Stromal cell of bone marrow (primary cell): ENCODE data around the gene EYA2.
"Not testable (repeated sequence)": the region's sequence is repeated elsewhere in the genome, so short reads cannot be mapped to it uniquely, and the experiment has no call there.

Experiments used
- DNase-seq: peaks from one replicate; pipeline ENCODE4 v3.0.0-alpha.2; 2012; ENCODE audit warnings: low read depth

EYA2 gene, protein sequence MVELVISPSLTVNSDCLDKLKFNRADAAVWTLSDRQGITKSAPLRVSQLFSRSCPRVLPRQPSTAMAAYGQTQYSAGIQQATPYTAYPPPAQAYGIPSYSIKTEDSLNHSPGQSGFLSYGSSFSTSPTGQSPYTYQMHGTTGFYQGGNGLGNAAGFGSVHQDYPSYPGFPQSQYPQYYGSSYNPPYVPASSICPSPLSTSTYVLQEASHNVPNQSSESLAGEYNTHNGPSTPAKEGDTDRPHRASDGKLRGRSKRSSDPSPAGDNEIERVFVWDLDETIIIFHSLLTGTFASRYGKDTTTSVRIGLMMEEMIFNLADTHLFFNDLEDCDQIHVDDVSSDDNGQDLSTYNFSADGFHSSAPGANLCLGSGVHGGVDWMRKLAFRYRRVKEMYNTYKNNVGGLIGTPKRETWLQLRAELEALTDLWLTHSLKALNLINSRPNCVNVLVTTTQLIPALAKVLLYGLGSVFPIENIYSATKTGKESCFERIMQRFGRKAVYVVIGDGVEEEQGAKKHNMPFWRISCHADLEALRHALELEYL

DNA sequence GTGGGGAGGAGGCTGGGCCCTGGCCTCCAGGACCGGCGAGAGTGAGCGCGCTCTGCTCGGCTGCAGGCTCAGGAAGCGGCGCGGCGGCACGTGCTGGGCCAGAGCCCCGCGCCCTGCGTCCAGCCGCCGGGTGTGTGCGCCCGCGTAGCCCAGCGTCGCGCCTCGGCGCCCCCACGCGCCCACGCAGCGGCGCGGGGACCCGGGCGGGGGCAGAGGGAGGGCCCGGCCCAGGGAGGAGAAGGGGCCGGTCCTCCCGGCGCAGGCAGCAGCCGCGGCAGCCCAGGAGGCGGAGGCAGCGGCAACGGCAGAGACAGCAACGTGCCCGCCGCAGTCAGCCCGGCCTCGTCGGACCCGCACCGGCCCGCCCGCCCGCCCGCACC, at the start of gene EYA2:
Gene EYA2 (plus strand): TSS at position 265 of the 380 bp plus-strand sequence. CDS start 95,168 bp downstream, outside the sequence.
- no peak for DNase-seq

DNA sequence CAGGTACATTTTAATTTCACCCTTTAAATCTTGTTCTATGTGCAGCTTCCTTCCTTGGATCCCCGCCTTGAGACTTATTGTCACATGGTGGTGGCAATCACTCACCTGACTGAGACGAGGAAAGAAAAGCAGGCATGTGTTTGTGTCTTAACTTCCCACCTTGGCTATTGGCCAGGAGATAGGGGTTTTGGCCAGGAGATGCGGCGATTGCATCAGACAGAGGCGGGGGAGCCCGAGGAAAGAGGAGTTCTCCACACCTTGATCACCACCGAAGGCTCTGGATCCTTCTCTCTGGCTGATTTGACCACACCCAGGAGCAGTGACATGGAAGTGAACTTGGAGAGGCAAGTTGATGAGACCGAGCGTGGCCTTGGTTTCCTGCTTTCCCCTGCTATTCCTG, 49.7 kb upstream of the EYA2 start:
- no peak for DNase-seq

DNA sequence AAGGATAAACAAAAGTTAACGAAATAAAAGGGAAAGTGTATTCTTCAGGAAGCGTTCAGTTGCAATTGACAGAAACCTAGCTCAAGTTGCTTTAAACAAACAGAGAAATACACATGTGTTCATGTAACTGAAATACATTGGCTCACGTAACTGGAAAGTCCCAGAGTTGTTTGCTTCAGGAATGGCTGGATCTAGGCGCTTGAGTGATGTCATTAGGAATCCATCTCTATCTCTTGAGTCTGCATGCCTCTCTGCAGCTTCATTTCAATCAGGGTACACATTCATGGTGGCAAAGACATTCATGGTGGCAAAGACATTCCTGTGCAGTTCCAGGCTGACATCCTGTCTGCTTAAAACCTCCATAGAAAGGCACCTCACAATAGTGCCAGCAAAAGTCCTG, 45.4 kb upstream of the EYA2 start:
- DNase-seq = no peak

DNA sequence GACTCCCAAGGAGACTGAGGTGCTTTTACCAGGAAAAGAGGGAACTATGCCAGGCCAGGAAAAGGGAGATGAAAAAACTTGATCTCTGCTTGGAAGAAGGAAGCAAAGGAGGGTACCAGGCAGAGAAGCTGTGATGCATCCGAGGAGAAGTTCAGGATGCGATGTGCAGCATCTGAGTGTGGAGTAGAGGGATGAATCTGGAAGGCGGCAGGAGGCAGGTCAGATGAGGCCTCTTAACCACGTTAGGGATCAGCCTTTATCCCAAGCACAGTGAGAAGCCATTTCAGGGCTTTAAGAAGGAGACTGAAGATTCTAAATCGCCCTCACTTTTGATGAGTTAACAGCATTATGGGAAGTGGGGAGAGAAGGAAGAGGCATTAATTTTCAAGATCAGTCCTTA, 44.9 kb upstream of the EYA2 start:
- no peak for DNase-seq

DNA sequence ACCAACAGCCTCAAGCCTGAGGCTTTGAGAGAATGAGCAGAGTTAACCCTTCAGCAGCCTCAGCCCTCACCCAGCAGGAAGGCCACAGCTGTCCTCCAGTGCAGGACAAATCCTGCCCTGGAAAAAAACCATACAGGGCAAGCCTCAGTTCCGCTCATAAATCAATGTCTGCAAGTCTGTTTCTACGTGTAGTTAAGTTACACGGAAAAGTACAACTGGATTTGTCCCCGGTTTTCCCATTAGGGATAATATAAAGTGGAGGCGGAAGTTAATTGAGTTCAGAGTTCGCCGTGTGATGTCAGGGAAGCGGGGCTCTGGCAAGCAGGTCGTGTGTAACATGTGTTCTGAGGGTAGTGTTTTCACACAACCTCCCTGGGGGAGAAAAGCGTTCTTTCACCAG, 44.2 kb upstream of the EYA2 start:
- no peak for DNase-seq

DNA sequence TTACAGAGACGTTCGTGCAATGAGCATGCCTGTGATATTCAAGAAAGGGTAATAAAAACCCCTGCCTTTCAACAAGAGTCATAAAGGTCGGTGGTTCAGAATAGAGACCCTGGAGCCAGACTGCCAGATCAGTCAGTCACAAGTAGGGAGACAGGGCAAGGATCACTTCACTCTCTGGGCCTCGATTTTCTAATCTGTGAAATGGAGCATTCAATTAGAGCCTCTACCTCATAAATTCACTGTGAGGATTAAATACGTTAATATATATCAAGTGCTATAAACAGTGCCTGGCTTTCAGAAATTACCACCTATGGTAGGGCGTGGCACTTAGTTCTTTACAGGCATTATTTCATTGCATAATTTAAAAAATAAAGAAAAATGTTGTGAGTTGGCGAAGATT, 43.7 kb upstream of the EYA2 start:
- no peak for DNase-seq

DNA sequence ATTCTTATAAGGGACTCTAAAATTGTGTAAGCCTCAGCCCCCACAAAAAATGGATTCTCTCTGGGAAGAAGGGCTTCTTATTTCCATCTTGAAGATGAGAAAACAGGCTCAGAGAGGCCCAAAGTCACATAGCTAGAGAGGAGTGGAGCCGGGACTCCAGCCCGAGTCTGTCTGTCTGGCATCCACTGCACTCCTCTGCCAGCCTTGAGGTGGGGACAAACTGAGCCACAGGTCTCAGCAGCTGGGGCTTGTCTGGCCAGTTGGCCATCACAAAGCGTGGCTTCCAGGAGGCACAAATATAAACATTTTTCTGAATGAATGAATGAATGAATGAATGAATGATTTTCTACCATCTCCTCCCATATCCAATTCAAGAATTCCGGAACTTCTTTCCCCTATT, 42.9 kb upstream of the EYA2 start:
- no peak for DNase-seq

DNA sequence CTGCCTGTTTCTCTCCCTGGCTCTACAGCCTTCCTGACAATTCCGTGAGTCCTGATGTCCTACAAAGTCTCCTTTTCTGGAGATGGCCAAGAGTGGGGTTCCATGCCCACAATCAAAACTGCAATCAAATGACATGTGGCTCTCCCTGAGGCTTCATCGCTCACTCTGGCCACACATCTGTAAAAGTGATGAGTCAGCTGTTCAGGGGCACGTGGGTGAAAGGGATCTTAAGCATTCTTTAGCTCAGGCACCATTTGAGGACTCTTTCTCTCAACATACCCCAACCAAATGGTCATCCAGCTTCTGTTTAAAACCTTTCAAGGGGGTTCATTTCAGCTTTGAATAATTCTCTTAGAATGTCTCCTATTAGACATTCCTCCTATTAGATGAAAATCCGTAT, 42.3 kb upstream of the EYA2 start:
- DNase-seq = no peak

DNA sequence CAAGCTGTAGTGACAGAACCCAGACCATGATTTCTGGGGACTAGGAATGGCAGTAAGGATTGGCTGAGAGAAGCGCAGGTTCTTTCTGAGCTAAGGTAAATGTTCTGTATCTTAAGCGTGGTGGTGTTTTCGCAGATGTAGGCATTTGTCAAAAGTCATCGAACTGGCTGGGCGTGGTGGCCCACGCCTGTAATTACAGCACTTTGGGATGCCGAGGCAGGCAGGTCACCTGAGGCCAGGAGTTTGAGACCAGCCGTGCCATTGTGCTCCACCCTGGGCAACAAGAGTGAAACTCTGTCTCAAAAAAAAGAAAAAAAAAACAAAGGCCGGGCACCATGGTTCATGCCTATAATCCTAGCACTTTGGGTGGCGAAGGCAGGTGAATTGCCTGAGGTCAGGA, 40.7 kb upstream of the EYA2 start:
- DNase-seq = no peak

DNA sequence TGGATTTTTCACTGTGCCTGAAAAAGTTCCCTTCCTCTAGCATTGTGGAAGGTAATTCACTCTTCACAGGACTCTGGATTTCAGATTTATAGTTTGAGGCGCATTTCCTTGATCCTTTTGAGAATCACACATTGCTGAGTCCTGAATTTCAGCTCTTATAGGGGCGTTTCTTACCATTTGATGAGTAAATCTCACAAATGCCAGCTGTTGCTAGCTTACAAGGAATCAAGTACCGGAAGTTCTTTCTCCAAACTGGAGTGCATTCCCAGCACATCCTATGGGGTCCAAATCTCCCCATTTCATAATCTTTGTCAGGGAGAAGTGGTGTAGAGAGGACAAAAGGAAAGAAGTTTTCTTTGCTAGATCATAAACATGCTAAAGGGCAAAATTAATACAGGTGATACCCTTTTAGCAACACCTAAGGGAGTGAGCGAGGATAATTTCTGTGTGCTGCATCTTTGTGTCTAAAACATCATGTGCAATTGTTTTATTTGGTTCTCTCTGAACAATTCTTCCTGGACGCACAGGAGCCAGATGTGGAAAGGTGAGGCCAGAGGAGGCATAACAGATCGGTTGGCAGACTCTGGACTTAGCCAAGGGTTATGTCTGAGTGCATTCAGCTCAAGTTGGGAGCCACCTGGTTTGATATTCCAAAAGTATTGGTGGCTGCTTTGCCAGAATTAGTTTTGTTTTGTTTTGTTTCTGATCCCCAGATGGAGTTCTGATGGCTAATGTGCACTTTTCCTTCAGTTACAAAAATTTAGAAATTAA, 37.4 kb upstream of the EYA2 start:
- DNase-seq = no peak

DNA sequence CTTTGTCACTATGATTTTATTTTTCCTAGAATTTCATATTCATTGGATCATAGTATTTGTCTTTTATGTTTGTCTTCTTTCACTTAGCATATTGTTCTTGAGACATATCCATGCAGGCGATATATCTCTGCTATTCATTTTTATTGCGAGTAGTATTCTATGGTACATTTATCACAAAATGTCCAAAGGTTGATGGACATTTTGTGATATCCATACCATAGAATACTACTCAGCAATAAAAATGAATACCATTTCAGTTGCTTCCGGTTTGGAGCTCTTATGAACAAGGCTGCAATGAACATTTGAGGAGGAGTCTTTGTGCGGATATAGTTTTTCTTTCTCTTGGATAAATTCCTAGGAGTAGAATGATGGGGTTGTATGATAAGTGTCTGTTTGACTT, 28.8 kb upstream of the EYA2 start:
- DNase-seq = no peak

DNA sequence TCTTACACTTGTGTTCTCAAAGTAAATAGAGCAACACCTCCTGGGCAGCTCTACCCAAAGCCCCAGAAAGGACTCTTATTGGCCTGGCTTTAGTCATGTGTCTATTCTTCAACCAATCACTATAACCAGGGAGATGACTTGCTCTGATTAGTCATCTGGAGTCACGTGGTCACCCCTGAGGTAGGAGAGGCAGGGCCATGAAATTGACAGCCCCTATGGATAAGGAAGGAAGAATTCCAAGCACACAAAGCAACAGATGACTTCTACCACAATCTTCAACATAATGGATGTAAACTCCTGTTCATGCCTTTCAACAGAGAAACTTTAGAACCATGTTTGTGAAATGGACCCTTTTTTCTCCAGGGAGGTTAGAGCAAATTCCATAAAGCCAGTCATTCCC, 24.6 kb upstream of the EYA2 start:
- no peak for DNase-seq

DNA sequence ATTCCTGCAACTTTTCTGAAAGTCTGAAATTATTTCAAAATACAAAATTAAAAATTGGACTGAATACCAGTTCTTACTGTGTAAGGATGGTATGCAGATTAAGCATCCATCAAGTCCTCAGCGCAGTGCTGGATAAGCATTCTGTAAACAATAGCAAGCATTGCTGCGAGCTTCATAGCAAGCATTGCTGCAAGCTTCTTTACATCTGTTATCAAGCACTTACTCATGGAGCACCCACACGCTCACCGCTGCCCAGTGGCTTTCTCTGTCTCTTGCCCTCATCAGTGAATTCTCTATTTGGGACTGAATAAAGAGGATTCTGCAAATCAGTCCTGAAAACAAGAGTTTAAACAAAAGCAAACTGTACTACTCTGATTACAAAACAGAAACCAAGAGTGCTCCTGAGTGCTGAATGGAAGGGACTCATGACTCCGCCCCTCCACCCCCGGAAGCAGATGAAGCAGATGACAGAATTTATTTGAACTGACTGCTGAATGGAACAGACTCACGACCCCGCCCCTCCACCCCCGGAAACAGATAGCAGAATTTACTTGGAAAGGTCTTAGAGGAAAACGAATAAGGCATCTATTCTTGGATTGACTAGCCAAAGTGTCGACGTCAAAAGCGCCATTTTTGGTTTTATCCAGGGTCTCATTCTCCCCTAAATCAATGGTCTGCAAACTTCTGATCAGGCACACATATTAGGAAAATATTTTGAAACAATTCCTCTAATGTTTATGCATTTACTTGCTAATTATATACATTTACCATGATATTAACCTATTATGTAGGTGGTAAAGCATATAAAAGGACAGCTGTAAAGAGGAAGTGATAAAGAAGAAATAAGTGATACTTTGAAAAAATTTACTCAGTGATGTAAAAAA, 22.1 kb upstream of the EYA2 start:
- no peak for DNase-seq

DNA sequence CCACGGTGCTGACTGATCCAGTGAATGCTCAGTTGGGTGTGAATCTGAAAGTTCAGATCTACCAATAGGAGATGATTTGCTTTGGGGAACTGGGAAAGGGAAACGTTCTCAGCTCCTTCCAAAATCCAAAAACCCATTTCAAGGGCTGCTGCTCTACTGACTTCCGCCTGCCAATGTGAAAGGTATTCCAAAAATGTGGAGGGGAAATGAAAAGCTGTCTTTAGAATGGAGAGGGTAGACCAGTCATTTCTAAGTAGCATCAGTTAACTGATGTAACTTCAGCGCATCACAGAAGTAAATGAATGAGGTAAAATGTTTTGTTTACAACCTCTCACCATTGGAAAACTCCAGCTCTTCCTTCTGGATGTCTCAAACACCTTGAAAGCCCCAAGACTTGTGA, 19.6 kb upstream of the EYA2 start:
- no peak for DNase-seq

DNA sequence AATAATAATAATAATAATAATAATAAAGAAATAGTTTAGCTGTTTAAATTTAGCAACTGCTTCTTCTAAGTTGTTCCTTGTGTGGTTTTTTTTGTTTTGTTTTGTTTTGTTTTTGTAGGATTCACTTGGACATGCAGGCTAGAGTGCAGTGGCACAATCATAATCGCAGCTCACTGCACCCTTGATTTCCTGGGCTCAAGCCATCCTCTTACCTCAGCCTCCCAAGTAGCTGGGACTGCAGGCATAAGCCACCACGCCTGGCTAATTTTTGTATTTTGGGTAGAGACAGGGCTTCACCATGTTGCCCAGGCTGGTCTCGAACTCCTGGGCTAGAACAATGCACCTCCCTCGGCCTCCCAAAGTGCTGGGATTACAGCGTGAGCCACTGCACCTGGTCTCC, 15.3 kb upstream of the EYA2 start:
- DNase-seq = no peak

DNA sequence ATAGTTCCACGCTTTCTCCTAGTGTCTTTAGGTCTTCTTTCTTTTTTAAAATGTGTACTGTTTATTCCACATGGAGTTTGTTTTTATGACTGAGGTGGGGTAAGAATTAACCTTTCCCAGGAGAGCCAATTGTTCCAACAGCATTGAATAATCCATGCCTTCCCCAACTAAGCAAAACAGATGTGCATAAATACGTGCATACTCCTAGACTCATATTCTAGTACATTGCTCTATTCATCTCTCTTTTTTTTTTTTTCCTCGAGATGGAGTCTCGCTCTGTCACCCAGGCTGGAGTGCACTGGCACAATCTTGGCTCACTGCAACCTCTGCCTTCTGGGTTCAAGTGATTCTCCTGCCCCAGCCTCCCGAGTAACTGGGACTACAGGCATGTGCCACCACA, 14.7 kb upstream of the EYA2 start:
- not testable (repeated sequence) for DNase-seq

DNA sequence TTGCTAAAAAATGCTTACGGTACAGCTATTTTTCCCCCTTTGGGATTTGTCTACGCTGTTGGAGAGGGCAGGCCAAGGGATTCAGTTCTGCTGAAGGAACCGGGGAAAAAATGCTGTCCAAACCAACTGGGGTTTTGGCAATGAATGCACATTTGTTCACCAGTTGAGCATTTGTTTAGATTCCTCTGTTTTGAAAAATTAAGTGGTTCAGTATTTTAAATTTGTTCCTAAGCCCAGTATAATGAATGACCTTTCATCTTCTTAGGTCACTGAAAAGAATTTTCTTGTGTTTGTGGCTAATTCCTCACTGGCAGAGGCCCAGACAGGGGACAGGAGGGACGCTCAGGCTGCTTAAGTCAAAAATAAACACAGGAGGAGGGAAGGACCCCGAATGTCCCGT, 10.8 kb upstream of the EYA2 start:
- DNase-seq = no peak

DNA sequence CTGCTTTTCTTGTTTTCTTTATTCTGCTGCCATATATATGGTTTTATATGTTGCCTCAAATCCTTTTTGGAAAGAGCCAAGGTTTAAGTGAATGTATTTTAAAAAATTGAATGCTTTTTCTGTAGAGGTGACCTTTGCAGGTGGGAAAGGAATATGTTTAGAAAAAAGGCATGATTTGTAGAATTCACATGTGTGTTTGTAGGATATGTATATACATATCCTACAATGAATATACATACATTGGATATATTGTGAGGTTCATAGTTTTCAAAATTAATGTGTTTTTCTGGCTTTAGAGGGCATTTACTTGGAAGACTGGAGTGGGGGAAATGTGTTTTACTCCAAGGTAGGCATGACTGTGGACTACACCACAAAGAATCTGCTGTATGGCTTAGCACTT, 4.0 kb upstream of the EYA2 start:
- DNase-seq = no peak

DNA sequence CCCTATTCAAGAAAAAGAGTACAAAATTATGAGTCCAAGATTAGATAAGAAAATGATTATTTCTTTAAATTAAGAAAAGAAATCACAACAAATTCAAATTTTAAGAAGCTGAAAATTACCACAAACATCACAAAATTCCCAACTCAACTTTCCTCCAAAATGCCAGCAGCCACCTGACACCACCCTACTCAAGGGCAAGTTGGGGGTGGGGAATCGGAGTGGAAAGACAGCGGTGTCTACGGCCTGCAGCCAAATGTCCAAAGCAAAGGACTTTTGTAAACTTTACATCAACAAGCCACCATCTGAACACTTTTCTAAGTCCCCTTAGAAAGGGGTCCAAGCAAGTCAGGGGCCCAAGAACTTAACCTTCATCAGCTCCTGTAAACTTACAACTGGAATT, 1.6 kb upstream of the EYA2 start:
- DNase-seq = no peak

DNA sequence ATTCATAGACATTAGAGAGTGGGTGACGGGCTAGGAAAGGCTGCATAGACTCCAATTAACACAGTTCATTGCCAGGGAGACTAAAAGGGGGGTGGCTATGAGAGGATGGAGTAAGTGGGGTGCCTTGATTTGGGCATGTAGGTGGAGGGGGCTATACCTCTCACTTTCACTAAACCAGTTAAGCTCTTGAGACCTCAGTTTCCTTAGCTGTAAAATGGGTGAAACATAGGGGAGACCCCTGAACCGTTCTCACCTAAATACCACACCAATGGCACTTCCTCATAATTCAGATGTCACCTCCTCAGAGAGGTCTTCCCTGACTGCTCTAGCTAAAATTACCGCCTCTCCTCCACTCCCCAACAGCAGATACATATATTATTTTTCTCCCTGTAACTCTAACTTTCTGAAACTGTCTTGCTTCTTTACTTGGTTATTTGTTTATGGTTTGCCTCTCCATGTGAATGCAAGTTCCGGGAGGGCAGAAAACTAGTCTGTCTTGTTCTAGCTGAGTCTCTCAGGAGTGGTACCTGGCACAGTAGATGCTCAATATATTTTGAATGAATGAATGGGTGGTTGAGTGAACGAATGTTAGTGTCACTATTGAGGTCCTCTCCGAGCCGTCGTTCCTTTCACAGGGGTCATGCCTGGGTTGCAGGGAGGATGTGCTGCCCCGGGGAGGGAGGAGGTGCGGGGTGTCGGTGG, 615 bp upstream of the EYA2 start:
- DNase-seq = no peak

DNA sequence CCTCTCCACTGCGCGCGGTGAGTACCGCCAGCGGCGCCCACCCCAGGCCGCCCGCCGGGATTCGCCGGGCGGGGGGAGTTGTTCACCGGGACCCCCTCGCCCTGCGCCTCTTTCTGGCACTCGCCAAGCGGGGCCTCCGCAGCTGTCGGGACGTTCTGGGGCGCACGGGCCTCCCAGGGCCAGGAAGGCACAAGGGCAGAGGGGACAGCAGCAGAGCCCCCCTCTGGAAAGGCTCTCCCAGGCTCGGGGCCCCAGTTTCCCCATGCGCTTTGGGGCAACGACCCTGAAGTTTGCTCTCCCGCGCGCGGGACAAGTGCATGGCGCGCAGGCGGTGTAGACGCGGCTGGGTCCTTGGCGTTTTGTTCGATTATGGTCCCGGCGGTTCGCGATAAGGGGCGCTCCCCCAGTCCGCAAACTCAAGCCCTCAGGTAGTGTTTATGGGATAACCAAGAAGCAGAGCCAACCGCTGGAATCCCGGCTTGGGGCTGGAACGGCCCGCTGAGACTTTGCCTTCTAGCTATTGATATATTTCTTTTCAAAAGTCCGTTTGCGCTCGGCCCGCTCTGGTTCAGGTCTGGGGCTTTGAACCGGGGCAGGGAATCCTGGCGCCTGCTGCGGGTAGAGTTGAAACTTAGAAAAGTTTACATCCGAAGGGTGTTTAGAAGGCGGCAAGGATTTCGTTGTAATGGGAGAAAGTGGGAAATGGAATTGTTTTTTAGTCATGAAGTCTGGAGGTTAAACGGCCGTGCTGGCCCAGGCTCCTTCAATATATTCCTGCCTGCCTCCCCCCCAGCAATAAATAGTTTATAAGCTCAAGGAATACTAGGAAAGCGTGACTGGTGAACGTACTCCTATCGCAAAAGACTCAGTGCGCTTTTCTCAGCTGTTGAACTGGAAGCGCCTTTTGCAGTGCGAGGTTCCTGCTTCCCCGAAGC, 595 bp downstream of the EYA2 start:
- DNase-seq = no peak
